Activated CD8-positive, alpha-beta memory T cell treated with anti-CD3 and anti-CD28 coated beads for 4 hours (primary cell): ENCODE measurements around the gene PLCL2.

Experiments
- DNase-seq, 2 donors: peaks; one replicate each; pipeline ENCODE4 v3.0.0-alpha.2; 2020; ENCODE audit warnings: low read depth in 2 of 2

The PLCL2 gene

DNA sequence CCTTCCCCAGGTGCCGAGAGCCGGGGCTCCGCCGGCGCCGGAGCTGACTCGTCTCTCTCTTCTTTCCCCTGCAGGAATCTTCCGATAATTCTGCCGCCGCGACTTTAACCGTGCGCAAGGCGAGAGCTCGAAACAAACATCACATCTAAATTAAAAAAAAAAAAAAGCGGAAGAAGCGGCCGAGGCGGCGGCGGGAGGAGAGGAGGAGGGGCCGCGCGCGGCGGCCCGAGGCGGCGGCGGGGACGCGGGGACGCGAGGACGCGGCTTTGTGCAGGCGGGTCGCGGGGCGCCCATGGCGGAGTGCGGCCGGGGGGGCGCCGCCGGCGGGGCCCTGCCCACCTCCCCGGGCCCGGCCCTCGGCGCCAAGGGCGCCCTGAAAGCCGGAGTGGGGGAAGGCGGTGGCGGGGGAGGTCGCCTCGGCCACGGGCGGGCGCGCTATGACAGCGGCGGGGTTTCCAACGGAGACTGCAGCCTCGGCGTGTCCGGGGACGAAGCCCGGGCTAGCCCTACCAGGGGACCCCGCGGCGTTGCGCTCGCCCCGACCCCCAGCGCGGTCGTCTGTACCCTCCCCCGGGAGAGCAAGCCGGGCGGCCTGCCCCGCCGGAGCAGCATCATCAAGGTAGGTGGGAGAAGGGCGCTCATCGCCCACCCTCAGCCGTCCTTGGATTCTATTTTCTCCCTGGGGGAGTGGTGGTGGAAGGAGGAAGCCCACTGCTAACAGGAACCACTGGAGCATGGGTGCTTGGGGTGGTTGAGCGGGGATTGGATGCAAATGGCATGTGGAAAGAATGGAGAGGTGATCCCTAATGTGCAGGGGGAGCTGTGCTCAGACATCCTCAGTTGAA lies at the start of gene PLCL2:
Gene PLCL2 (plus strand): TSS at position 208 of the 845 bp plus-strand sequence. CDS start 85 bp downstream, at position 293.
- peak in 1 of 2 donors; percentile 27 for DNase-seq

DNA sequence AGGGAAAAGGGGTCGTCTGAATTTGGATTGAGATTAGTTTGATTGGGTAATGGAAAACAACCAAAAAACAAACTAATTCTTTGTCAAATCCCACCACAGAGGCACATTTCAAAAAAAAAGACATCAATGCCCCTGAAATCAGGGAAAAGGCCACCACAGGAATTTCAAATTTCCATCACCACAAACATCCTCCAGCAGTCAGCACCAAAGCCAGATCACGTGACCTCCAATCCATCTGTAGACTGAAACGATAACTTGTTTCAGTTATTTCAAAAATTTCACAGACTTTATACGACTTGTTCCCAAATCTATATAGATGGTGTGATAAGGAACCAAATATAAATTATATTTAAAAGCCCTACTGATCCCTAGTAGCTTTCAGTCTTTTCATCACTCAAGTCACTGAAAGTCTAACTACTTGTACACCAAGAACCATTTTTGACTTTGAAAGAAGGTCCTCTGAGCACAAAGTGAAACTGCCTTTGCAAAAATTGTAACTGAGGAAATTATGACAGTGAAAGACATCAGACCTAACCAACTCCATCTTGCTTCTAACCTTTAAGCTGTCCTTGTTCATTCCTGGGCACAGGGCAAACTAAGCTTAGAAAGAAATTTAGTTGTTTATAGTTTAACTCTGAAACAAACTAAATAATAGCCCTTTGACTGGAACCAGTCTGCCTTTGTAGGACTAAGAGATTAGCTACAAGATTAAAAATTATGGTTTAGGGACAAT lies 48.1 kb upstream of the PLCL2 start:
- no peak for DNase-seq

DNA sequence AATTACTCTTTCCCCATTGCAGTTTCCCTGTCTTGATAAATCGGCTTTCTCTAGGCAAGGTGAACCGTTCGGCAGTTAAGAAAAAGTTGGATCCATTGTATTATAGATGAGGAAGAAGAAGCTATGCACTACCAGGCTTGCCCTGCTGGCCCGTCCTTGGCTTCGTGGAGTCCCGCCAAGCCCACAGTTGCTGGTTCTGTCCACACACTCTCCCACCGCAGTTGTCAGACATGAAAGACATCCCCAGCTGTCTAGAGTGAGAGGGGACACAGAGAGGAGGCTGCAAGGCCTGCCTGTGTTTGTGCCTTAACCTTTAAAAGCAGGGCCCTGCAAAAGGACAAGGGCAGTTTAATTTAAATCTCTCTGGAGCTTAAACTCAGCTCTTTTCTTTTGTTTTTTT lies 47.2 kb upstream of the PLCL2 start:
- no peak for DNase-seq

DNA sequence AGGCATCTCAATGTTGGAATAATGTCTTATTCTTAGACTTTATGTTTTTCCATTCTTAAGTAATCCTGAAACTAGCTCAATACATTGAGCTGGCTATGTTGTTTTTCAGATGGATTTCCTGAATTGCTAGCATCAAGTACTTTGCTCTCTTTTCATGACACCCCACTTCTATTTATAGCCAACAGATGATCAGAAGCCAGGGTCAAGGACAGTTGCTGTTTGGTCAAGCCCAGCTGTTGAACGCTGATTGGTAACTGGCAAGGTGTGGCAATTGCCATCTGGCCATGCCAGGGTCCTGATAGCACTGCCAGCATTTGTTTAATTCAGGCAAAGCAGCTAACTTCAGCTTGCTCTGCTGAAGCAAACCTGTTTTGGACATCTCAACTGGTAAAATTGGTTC lies 46.2 kb upstream of the PLCL2 start:
- no peak for DNase-seq

DNA sequence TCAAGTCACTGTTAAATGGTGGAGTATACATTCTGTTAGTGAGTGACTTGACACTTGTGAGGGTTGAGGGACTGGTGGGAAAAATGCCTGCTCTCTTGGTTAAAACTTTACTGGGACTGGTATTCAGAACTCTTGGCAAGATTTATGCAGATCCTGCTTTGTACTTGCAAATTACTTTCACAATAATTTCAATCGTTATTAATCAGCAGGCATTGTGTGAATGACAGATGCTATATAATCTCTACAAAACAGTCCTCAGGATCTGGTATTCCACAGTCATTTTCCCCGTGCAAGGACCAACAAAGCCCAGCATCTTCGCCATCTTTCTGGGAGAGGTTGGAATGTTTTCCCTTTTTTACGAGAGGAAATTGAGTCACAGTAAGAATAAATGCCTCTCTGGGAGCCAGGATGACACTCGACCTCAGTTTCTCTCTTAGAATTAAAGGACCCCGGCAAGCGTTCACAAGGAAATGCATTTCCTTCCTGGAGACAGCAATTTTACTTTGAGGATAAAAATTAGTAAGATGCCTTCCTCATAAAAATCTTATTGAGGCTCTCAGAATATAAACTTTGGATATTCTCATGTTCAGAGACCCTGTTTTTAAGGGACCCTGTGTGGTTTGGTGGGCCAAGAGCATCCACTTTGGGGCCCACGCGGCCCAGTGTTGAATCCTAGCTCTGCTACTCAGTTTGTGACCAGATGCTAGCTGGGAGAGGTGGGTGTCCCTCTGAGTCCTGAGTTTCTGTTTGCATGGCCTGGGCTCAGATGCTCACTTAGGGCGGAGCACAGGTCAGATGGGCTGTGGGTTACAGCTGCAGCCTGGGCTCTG lies 45.3 kb upstream of the PLCL2 start:
- DNase-seq: no peak

DNA sequence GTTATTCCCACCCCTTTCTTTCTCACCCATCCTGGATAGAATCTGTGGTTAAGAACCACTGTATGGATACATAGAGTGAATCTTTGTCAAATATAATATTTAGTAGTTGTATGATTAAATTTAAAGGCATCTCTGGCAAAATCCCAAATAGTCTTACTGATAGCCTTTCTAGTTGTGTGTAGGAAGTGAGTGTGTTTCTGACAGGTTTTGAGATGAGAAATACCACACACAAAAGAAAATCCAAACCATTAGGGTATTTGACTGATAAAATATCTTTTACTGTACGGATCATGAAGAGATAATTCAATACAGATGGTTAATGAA lies 44.7 kb upstream of the PLCL2 start:
- DNase-seq: no peak

DNA sequence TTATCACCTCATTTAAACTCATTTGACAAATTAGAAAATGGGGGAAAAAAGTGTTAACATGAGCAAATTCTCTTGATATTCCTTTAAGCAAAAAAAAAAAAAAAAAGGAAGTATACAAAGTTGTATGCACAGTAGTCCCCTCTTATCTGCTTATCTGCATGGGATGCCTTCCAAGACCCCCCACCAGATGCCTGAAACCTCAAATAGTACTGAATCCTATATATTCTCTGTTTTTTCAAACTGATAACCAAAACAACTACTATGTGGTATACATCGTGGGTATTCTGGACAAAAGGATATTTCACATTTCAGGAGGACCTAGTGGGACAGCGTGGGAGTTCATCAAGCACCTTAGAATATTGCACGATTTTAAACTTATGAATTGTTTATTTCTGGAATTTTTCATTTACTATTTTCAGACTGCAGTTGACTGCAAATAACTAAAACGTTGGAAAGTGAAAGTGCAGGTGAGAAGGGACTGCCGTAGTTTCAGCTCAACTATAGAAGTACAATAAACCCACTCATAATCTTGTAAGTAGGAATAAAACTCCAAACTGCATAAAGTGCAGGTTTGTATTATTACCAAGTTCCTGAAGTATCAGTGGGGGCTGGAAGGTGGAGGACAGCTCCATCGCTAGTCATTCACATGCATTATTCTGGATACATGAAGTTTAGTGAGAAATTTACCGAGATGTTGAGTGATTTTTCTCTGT lies 43.6 kb upstream of the PLCL2 start:
- DNase-seq: no peak

DNA sequence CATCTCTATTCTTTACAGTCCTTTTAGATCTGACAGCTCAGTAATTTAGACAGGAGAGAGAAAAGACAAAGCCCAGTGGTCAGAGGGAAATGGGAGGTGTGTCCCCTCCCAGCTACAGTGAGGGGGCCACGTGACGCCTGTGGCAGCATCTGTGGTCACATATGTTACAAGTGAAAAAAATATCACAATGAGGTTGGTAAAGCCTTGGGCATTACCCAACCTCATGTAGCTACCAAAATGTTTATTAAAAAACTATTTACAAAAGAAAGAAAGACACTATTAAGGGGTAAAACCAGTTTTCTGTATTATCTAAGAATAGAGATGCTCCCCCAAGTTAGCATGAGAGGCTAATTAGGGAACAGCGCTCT lies 42.9 kb upstream of the PLCL2 start:
- DNase-seq: peak in 1 of 2 donors; percentile 19

DNA sequence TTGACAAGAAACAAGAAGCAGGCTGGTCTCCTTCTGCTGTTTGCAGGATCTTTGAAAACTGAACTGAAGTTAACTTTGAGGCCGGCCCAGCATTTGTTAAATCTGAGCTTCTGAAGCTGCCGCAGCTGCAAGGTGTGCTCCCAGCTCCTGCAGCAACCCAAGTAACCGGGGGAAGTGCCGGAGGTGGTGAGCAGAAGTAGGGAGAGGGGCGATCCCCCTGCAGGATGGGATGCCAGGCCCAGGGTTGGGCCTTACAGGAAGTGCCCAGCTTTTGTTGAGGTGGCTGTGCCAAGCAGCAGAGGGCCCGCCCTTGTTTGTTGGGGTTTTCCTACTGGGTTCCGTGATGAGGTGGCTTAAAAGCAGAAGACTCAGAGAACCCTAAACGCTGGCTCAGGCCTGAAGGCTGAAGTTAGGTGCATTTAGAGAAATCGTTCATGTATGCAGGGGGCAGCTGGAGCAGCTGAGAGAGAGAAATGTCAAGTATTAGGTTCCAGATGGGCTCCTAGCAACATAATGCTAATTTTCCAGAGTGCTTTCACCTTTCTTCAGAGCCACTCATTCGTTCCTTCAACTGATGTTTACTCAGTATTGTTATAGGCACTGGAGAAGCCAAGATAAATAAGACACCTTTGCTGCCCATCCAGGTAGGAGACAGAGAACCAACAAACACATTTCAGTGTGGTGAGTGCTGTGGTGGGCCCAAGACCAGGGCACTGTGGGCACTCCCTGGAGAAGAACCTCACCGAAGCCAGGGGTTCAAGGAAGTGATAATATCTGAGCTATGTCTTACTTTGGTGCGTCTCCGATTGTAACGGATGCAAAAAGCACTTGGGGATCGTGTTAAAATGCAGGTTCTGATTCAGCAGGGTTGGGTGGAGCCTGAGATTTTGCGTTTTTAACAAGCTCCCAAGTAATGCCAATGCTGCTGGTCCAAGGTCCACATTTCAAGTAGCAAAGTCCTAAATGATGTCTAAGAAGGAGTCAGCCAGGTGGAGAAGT lies 42.2 kb upstream of the PLCL2 start:
- DNase-seq: peak; percentile 24 to 44

DNA sequence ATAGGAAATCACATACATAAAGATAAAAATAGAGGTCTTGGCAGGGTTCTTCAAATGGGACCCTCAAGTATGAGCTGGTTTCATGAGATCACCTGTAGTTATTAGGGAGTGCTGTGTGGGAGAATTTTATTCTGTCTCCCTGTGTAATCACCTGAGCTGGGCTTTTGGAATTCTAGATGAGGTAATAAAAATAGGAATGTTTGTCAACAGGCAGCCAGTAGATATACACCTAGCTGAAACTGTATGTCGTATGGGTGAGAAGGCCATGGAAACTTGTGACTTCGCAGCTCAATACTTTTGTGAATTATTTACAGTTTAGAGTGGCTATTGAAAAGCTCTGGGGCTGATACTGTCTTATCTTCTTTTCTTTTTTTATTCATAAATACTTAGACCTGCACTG lies 40.5 kb upstream of the PLCL2 start:
- no peak for DNase-seq

DNA sequence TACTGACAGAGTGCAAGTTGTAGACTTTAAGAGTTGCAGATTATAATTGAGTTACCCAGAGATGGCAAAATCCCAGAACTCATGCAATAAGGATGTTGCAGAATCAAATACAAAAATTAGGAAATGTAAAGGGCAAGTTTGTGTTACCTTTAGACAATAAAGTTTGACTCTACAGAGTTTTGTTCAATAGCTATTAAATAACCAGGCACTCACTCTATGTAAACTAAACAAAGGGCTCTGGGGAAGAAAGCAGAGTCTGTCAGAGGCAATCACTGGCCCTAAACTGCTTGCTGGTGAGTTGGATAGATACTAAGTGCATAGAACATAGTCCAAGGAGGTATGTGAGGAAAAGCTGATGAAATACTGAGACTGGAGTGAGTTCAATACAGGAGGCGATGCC lies 40.0 kb upstream of the PLCL2 start:
- DNase-seq: no peak

DNA sequence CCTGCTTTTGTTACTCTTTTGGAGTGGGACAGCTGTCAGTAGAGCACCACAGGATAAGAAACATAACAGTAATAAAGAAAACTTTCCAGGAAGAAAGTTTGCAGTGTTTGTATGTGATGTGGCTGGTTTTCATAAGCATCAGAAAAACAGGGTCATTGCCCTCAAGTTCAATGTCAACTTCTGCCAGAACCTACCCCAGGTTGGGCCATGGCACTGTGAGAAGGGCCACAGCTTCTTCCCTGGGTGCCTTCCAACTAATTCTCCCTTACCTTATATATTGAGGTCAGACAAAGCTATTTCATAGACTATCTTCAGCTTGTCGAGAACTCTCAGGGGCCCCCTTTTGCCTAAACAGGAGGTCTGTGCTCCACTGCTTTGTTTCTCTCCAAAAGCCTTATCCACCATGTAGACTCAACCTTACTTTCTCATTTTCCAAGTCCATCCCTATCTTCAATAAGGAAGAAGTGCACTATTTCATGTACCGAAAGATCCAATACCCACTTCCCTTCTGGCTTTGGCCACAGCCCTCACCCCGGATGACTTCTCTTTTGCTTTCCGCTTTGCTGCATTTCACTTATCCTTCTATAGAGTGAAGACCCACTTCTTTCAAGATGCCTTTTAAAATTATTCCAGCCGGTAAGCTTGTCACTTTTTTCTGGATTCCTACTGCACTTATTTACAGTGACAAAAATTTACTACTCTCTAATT lies 38.2 kb upstream of the PLCL2 start:
- no peak for DNase-seq

DNA sequence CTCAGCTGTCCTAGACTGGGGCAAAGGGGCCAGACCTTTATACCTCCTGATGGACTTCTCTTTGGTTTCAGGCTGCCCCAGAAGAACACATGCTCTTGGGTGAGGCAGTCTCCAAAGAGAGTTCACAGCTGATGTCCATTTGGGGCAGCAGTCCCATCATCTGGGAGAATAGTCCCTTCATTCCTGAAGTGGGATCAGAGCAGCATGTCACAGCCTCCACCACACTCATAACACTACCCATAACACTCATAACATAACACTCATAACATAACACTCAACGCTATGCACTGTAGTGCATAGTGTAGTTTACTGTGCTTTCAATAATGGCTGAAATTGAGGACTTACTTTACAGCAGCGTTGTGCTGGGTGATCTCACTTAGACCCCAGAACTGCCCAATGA lies 36.7 kb upstream of the PLCL2 start:
- no peak for DNase-seq

DNA sequence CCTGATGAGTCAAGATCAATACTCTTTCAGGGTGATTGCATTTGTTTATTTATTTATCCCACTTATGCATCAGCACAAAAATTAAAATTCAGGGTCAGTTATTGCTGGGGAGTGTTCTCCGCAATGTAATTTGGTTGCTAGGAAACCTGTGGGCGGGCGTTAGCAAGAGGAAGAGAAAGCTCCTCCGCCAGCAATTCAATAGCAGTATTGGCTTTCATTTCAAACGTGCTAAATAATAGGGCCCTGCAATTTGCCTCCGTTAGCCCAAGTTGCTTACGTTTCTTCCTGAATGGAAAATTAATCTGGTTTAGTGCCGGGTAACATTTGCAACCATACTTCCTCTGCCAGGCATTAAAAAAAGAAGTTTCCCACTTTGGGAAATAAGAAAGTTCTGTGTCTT lies 35.5 kb upstream of the PLCL2 start:
- peak; percentile 43 to 50 for DNase-seq

DNA sequence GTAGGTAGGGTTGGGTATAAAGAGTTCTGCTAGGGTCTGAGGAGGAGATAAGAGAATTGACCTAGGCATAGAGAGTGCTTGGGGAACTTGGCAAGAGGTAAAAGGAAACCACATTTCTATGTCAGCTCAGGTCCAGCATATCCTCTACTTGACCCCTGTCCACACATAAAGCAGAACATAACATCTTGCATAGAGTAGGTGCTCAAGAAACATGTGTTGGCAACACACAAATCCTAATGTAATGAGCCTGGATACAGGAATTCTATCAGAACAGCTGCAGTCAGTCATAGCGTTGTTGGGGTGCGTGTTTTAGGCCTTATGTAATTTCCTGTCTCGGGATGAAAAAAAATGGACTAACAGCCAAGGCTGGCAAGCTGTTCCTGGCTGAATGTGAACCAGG lies 35.0 kb upstream of the PLCL2 start:
- no peak for DNase-seq

DNA sequence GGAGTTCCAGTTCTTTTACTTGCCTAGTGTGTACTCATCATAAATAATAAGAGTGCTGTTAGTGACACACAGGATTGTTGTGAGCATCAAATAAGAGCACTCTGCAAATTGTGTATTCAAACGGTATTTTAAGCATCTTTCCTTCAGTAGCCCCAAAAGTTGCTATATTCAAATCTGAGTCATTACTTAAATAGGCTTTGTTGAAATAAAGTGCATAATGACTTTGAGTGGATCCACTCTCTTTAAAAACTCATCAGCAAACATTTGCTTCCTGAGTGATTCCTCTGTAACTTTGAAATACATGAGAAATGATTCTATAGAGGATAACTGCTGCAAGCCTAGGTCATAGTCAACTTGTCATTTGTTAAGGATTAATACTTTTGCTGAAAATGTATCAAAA lies 29.3 kb upstream of the PLCL2 start:
- no peak for DNase-seq

DNA sequence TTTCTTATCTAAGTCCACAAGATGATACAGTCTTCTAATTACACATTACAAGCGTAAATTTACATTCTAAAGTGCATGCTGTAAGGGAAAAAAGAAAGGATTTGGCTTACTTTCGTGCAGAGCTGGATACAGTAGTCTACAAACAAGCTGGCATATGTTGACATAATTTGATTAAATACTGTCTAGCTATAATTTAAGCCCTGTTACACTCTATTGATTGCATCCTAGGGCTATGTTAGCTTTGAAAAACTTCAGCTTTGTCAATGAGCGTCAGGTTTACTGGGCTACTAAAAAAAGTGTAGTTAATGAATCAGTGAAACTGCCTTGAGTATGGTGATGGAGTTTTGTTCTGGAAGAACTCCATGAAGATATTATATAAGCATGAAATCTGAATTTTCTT lies 24.5 kb upstream of the PLCL2 start:
- no peak for DNase-seq

DNA sequence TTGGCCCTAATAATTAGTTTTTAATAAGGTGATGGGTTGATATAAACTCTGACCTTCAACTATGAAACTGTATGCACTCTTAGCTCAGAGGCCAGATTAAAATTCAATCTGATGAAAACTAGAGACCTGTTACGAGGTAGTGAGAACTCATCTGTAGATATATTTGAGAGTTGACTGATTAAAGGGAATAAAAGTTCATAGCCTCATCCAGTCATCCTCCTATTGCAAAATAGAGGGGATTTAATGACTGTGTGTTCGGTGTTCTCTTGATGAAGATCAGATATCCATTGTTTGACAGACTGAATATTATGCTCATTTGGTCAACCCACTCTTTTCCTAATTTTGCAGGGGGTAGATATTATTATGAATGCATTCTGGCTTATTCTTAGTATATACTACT lies 23.3 kb upstream of the PLCL2 start:
- no peak for DNase-seq

DNA sequence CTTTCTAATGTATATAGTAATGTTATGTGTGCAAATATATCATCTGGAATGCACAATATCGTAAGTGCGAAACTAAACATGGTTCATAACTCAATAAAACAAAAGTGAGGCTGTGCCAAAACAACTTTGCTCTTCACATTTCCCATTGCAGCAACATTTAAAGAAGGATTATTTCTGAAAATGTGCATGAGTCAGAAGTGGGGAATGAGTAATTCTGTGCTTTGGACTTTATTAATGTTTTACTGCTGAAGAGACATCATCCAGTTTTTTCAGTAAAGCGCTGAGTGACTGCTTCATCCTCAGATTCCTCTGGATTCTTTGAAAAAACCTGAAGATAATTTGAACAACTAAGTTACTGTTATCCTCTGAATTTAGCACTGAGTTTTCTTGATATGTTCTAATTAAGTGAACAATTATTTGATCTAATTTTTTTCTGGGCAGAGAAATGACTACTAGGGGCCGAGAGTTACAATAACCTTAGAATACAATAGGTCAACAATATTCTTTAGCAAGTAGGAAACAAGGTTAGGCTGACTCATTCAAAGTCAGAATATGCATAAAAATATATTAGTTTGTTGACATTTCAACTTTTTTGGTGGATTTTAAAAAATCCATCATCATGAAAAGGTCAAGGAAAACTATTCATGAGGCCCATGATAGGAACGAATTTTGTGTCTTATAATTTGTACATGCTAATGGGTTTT lies 20.0 kb upstream of the PLCL2 start:
- no peak for DNase-seq
